HG03460 (cell line): ENCODE results near the gene SEMA3C.
"Not testable (repeated sequence)": the region's sequence is repeated elsewhere in the genome, so short reads cannot be mapped to it uniquely, and the experiment has no call there.

Source experiments
- ATAC-seq: cut with Tn5 transposase; IDR thresholded peaks from one replicate; pipeline ENCODE4 v1.9.1; 2021; ENCODE audit not compliant: unreplicated experiment

SEMA3C gene

DNA sequence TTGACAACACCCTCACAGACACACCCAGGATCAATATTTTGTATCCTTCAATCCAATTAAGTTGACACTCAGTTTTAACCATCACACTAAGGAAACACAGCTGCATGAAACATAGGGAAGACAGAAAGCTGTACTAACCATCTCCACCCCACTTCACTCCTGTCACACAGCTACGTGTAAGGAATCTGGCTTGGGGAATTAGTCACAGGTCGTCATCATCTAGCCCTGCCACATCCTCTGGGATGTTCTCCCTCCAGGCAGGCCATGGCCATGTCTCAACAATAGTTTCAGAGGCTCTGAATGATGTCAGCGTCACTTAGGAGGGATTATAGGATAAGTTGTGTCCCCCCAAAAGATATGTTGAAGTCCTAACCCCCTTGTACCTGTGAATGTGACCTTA is 10.8 kb upstream of the SEMA3C start:
- ATAC-seq: no peak

DNA sequence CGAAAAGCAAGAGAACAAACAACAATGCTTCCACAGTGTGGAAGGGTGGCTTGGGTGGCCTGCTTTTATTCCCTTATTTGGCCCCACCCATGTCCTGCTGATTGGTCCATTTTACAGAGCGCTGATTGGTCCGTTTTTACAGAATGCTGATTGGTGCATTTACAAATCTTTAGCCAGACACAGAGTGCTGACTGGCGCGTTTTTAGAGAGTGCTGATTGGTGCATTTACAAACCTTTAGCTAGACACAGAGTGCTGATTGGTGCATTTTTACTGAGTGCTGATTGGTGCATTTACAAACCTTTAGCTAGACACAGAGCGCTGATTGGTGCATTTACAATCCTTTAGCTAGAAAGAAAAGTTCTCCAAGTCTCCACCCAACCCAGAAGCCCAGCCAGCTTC is 8.1 kb upstream of the SEMA3C start:
- ATAC-seq: not testable (repeated sequence)

DNA sequence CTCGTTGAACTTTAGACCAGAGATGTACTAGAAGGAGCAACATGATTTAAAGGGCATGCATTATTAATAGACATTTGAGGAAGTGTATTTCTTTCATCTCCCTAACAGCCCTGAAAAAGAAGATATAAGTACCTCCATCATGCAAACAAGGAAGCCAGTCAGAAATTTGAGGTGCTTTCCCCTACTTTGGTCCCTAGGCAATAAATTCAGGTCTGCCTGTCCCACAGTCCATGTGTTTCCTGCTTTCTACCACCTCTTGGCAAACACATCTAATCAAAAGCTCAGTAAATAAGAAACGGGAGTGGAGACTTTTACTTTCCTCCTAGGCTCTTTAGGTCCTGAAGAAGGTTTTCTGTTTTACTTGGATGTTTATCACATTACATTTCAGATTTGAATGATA is 5.2 kb upstream of the SEMA3C start:
- no peak for ATAC-seq

DNA sequence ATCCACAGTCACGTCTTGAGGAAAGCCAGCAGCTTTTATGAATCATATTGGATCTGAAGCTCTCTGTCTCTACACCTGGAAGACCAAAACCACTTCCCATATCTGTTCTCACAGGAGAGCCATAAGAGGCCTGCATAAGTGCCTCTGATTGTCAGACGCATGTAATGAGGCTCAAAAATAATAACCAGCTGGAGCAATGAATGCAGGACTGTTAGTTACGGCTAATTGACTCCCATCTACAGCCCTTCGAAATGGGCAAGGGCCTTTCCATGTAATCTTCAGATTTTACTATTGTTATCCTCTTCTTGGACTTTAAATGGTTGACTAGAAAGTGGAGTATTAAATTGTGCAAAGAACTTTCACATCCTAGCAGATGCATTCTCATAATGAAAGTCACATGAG is 4.4 kb upstream of the SEMA3C start:
- no peak for ATAC-seq

DNA sequence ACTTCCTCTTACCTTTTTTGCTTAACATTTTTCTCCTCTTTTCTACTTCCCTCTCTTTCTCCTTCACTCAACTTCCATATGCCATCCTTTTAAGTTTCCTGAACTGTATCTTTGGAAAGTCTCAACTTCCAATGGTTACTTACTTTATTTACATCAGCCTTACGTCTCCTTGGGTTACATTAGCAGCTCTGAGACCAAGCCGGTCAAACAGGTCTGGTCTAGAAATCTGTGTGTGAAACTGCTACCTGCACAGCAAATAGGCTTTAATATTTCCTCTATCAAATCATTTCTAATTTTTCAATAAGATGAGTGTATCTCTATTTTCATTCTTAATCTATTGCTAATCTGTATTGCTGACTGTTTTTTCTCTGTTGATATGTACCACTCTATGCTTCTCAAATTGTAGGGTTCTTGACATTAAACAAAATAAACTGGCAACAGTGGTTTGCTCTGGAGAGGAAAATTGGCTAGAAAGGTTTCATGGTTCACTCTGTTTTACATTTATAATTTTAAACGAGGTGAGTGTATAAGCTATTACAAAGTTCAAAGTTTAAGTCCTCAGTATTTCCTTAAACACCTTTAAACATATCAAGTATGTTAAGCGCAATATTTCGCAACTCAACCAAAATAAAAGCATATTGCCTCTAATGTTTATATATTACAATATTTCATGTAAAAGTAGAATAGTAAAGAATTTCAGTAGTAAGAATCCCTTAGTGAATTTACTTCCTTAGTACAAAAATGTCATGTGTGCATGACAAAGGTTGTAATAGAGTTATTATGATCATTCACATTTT is 3.6 kb upstream of the SEMA3C start:
- ATAC-seq: no peak

DNA sequence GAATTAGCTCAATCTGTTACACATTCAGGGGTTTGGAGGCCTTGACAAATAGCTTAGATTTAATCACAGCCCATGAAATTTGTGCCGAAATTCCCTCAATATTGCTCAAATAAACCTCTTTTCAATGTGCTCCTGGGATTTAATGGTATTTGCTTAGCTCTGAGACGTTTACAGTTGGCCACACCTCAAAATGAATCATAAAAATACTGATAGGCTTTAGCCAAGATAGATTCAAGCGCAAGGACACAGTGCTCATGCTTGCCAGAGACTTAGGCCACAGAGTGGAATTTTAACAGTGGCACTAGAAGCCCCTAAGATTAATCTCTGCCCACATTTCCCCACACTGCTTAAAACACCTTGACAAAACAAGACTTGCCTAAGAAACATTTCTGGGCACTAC is 2.3 kb upstream of the SEMA3C start:
- ATAC-seq: no peak

DNA sequence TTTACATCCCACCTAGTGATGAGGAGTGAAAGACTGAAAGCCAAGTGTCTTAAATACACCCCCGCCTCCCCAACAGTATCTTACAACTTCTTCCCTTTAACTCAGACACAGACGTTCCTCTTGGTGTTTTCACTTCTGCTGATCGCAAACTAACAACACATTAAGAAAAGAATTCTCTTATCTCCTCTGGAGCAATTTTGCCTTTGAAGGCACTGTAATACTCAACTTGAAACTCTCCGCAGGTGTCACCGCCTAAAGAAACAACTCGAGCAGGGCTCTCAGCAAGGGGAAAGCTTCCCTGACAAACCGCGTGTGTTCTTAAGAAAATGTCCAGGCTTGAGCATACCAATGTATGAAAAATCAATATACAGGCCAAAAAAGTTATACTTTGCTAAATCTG is 452 bp downstream of the SEMA3C start:
- ATAC-seq: peak; percentile 61

DNA sequence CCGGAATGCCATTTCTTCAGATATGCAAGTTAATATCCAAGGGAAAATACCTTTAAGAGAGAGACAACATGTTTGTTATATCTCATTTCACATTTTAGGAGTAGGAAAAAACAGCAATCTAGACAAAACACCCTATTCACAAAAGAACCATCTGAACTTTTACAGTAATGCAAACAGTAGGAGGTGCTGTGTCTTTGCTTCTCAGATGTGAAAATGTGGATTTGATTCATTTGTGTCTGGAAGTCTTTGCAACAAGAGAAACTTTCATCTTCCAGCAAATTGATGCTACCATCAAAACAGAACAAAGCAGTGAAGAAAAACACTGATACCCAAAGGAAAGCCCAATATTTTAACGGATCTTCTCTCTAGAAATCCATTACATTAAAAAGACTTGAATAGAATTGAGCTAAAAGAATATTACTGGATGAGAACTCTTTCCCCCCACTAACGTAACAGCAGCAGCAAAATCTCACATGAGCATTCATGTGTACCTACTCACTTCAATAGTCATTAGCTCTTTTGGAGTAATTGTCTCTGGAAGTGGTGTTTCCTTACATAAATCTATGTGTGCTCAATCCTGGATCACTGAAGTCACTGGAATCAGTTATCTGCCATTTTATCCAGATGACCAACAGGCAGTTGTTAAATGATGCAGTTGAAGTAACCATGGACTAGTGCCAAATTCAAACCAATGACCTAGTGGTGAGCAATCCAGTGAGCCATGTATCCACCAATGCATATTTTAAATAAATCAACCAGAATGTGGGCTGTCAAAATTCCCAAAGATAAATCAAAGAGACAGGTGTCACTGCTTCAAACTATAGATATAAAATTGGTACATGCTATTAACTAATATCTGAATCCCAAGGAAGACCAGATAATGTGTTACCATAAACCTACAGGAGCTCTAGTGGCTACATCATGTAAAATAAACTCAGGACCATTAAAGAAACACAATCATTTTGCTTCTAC is 1.8 kb downstream of the SEMA3C start:
- ATAC-seq: no peak

DNA sequence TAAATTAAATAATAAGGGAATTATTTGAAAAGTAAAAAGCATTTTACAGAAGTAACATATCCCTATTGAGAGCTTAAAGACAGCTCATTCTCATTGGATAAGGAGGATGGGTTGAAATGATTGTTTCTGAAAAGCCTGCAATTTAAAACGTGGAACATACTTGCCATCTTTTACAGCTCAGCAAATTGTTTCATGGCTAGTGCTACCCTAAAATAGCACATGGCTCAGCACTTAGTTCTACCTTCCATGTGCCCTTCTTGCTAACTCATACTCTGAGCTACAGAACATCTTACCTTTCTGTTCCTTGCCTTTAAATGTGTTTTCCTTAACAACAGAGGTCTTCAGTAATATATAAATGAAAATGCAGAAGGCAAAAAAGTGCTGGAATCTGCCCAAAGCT is 8.6 kb downstream of the SEMA3C start:
- no peak for ATAC-seq

DNA sequence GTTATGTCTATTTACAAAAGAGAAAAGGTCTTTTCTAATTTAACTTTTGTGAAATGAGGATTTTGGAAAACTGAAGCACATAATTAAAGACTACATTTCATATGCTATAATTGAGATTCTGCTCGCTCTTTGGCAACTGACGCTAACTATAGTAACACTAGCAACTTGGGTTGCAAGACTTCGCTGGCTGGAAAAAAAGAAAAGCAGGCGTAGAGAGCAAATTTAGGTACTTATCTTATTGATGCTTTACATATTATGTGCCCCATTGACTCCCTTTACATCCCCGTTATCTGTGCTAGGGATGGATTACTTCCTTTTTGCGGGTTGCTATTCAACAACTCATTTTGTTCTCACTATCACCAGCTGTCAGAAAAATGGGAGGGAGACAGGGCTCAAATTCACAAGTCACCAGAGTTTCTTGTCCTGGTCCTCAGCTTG is 10.5 kb downstream of the SEMA3C start:
- no peak for ATAC-seq

DNA sequence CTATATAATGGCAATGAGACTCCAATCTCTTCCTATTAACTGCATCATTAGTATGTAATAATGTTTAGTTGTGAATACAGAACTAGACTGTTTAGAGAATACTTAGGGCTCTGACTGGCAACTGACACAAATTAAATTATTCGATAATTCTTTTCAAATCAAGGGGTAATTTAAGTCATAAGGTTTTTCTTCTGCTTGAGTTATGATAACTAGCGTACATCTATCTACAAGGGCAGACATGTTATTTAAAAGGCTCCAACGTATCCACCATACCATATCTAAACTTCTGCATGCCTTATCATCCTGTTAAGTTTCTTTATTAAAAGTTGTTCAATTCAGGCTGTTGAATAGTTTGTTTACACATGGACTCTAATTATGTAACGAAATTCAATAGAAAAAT is 11.2 kb downstream of the SEMA3C start:
- no peak for ATAC-seq

DNA sequence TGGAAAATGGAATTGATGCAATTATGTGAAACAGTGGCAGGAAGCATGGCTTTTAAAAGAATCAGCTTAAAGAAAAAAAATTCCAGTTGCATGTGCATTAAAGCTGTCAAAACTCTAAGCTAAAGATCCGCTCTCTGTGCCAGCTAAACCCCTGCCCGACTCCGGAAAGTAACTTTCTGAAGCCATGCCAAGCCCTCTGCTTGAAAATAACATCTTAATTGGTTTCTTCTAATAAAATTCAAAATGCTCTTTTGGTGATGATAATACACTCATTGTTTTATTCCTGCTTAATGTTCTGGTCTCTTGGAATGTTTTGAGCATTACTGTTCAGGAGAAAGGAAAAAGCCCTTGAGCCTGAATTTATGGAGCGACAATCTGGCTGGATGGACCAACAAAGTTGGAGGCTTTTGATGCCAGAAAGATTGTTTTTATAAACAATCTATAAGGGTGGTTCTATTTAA is 11.7 kb downstream of the SEMA3C start:
- ATAC-seq: no peak

DNA sequence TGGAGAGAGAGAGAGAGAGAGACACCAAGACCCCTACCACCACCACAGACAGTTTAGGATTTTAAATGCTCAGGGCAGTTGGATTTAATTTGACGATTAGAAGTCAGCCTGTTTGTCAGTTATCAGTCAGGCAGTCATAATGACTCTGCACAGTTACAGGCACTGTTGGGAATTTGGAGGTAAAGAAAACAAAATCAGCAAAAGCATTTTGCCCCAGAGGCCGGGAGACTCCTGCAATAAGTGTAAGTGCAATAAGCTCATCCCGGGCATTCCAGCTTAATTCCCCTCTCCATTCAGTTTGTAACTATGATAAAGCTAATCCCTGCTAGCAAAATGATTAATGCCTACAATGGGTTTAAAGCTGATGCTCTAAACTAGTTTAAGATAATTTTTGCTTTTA is 13.5 kb downstream of the SEMA3C start:
- ATAC-seq: no peak

DNA sequence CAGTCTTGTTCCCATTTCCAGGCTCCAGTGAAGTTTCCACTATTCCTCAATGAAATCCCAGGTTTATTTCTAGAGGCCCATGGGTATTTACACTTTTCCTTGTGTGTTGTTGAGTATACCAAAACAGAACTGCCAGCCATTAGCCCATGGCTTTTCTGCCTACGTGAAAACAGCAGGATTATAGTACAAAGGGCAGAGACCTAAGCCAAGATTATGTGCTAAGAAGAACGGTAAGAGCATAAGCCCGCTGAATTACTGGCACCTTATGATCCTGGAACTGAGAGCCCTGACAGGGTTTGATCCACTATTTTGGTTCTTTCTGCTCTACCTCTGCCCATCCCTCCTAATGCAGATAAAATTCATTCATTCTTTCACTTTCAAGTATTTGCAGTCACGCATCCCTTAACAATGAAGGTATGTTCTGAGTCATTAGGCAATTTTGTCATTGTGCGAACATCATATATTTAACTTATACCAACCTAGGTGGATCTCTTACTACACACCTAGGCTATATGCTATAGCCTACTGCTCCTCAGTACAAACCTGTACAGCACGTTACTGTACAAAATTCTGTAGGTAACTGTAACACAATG is 16.0 kb downstream of the SEMA3C start:
- no peak for ATAC-seq

DNA sequence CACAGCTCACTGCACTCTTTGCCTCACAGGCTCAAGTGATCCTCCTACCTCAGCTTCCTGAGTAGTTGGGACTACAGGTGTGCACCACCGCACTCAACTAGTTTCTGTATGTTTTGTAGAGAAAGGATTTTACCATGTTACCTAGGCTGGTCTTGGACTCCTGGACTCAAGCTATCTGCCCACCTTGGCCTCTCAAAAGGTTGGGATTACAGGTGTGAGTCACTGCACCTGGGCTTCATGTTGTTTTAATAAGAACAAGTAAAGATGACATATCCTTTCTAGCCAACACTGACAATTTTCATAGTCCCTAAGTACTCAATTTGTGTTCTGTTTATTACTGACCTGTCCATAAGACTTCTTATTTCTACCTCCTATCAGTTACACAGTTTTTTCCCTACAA is 16.8 kb downstream of the SEMA3C start:
- ATAC-seq: no peak

DNA sequence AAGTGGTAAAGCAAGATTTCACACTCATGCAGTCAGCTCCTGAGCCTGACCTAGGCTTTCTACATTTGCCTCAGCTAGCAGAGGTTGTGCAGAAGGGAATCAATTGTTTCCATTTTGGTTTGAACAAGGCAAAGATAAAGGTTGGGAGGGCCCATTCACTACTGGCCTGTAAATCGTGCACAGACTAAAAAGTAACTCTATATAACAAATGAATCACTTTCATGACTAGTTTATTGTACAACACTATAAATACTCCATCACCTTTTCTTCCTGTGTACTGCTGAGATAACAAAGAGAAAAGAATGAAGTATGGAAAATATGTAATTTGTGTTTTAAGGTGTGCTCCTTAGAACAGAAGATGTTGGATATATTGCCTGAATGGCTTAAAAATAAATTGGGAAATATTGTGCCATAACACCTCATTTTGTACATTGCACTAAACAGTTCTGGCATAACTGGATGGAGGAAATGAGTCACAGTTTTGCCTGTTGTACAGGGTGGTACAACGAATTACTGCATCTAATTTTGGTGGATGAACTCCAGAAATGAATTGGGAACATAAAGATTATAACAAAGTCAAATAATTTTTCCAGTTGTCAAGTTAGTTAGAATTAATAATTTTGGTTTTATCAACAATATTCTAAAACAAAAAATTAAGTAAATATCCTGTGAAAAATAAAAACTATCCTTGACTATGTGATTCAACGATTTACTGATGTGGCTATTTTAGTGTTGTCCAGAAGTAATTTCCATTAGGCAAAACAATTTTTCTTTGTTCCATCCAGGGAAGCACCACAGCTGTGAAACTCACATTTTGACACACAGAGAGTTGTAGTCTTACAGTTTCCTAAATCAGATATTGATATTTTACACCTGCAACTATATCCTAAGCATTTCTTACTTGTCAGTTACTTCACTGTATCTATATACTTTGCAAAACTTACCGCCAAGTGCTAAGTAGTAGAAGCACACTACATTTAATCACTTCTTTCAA is 18.0 kb downstream of the SEMA3C start:
- ATAC-seq: no peak

DNA sequence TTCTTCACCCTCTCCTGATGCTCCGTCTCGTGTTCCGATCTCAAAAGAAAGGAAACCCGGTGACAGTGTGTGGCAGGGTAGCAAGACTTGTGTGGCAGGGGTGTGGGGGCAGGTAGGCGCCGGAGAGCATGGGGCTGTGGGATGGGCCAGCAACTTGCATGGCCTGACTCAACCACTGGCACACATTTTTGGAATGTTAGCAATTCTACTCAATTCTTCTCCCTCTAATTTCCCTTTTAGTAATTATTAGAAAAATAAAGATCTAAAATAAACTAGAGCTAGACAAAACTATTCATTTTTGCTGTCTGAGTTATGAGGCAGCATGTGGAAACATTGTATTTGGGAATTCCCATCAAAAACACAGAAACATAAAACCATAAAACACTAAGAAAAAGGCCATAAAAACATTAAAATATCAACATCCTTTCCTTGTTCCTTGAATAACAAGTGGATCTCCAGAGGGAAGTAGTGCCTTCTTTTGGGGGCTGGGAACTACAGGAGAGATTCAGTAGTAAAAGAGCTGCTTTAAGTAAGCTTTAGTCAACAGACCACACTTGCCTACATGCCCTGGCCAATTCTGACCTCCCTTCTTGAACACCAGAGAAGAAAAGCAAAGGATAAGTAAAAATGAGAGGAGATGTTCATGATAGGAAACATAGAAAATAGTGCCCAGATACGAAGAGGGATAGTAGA is 21.8 kb downstream of the SEMA3C start:
- no peak for ATAC-seq

DNA sequence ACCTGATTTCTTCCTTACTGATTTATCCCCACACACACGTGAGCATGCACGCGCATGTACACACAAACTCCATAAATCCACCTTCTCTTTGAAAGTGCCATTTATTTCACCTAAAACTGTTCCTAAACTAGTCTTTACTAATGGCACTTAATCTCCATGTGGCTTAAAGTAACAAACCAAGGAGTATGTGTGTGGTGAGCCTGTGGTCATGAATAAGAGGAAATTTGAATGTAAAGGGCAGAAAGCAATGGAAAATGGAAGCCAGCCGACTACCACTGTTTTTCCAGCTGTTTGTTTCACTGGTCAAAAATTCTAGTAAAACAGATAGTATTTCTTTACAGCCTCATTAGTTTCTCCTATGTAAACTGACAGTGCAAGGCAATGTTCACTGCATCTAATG is 23.8 kb downstream of the SEMA3C start:
- no peak for ATAC-seq

DNA sequence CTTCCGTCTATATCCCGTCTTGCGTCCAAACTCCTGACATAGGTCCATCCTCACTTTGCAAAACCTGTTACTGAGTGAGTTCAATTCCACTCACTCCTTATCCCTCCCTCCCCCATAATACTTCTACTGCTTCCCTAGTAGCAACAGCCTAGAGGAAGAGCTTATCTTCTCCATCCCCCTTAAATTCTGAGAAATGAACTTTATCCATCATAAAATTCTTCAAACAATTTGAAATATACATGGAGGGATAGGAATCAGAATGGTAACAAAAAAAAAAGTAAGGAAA is 27.6 kb downstream of the SEMA3C start:
- no peak for ATAC-seq
